ENCODE results near the gene PAFAH1B2. TPM values are rescaled to one million over a fixed set of nuclear protein-coding genes. Genes with fewer than 3 reads are reported as not detected.

The PAFAH1B2 gene
- total and polyA plus RNA-seq, 2 experiments from 2014 or later: 25.8 to 58.7 TPM

- peak; percentile 25 to 64 for DNase-seq (ENCODE audit: low read depth in 1 of 2, low spot score in 1 of 2)
- H3K27me3 ChIP-seq: no peaks in the 10 kb centered on the region
- H3K4me1 ChIP-seq (ENCODE audit: low read depth): peaks cover 19% of the 10 kb centered on the region
- H3K27ac ChIP-seq: peak overlapping the region; percentile 67
- no peaks in the 10 kb centered on the region for H3K9me3 ChIP-seq (ENCODE audit: low read depth)
- H3K36me3 ChIP-seq: peaks cover 28% of the 10 kb centered on the region
- H3K4me3 ChIP-seq: no peak overlapping the region
- TF ChIP-seq CTCF (IDR thresholded peaks at IDR 0.05; ENCODE audit: low read depth, low read length): no peak
These were observed 27.4 kb downstream of the PAFAH1B2 start for GRCh38 chr11:117171404-117172061.

GRCh38 chr11:117172724-117173421 lies 28.8 kb downstream of the PAFAH1B2 start:
- no peak overlapping the region for H3K4me3 ChIP-seq
- peak in 1 of 2 donors; percentile 87 for DNase-seq (ENCODE audit: low read depth in 1 of 2, low spot score in 1 of 2)
- no peaks in the 10 kb centered on the region for H3K9me3 ChIP-seq (ENCODE audit: low read depth)
- no peak for TF ChIP-seq CTCF (IDR thresholded peaks at IDR 0.05; ENCODE audit: low read depth, low read length)
- H3K27ac ChIP-seq: peak overlapping the region; percentile 79
- peaks cover 17% of the 10 kb centered on the region for H3K36me3 ChIP-seq
- H3K4me1 ChIP-seq (ENCODE audit: low read depth): peaks cover 21% of the 10 kb centered on the region
- no peaks in the 10 kb centered on the region for H3K27me3 ChIP-seq

GRCh38 chr11:117175104-117175503 lies 31.0 kb downstream of the PAFAH1B2 start:
- Histone ChIP-seq H3K9me3 (ENCODE audit: low read depth) (no peaks in the 10 kb centered on the region), H3K27ac (no peak overlapping the region), H3K4me1 (ENCODE audit: low read depth) (peaks cover 31% of the 10 kb centered on the region), H3K27me3 (no peaks in the 10 kb centered on the region), H3K4me3 (no peak overlapping the region), H3K36me3 (no peaks in the 10 kb centered on the region)
- no peak for DNase-seq (ENCODE audit: low read depth in 1 of 2, low spot score in 1 of 2)
- TF ChIP-seq CTCF (IDR thresholded peaks at IDR 0.05; ENCODE audit: low read depth, low read length): no peak

GRCh38 chr11:117175781-117176180 lies 31.7 kb downstream of the PAFAH1B2 start:
- Histone ChIP-seq H3K27me3 (no peaks in the 10 kb centered on the region), H3K9me3 (ENCODE audit: low read depth) (no peaks in the 10 kb centered on the region), H3K4me3 (no peak overlapping the region), H3K27ac (no peak overlapping the region), H3K36me3 (no peaks in the 10 kb centered on the region), H3K4me1 (ENCODE audit: low read depth) (peaks cover 34% of the 10 kb centered on the region)
- TF ChIP-seq CTCF (IDR thresholded peaks at IDR 0.05; ENCODE audit: low read depth, low read length): no peak
- DNase-seq (ENCODE audit: low read depth in 1 of 2, low spot score in 1 of 2): peak in 1 of 2 donors; percentile 26

GRCh38 chr11:117176186-117176585 lies 32.1 kb downstream of the PAFAH1B2 start:
- H3K27ac ChIP-seq: no peak overlapping the region
- H3K27me3 ChIP-seq: no peaks in the 10 kb centered on the region
- DNase-seq (ENCODE audit: low read depth in 1 of 2, low spot score in 1 of 2): no peak
- H3K4me3 ChIP-seq: no peak overlapping the region
- TF ChIP-seq CTCF (IDR thresholded peaks at IDR 0.05; ENCODE audit: low read depth, low read length): no peak
- no peaks in the 10 kb centered on the region for H3K36me3 ChIP-seq
- peaks cover 34% of the 10 kb centered on the region for H3K4me1 ChIP-seq (ENCODE audit: low read depth)
- H3K9me3 ChIP-seq (ENCODE audit: low read depth): no peaks in the 10 kb centered on the region

All from cardiac muscle cell (in vitro differentiated cells and primary cell).